22Rv1 (cell line): ENCODE results near the gene MAGI2.

Experiments used
- H3K27ac ChIP-seq: fragments of 450-650 bp; 2 replicates; pipeline ENCODE4 v1.5.1; 2017
- CTCF ChIP-seq: fragments of 450-650 bp; IDR thresholded peaks from 2 replicates; pipeline ENCODE4 v1.5.1; 2017; ENCODE audit warnings: mild to moderate bottlenecking
- ZFX ChIP-seq: fragments of 450-650 bp; IDR thresholded peaks from 2 replicates; pipeline ENCODE4 v1.6.1; 2017; ENCODE audit warnings: antibody characterized with exemption, borderline replicate concordance

MAGI2 gene

GRCh38 chr7:78038465-78039080, 1414.9 kb downstream of the MAGI2 start:
- H3K27ac ChIP-seq: no peak overlapping the region
- no peak for TF ChIP-seq ZFX
- no peak for TF ChIP-seq CTCF

- no peak overlapping the region for H3K27ac ChIP-seq
- no peak for TF ChIP-seq CTCF
- TF ChIP-seq ZFX: no peak
These were observed 1415.9 kb downstream of the MAGI2 start for GRCh38 chr7:78037603-78038002.

- no peak overlapping the region for H3K27ac ChIP-seq
- TF ChIP-seq ZFX (no peak), CTCF (no peak)
These were observed 1420.1 kb downstream of the MAGI2 start for GRCh38 chr7:78033410-78033809.

- no peak for TF ChIP-seq ZFX
- no peak for TF ChIP-seq CTCF
- no peak overlapping the region for H3K27ac ChIP-seq
These were observed 1427.0 kb downstream of the MAGI2 start for GRCh38 chr7:78026492-78026891.

- H3K27ac ChIP-seq: no peak overlapping the region
- TF ChIP-seq CTCF (no peak), ZFX (no peak)
These were observed 1428.9 kb downstream of the MAGI2 start for GRCh38 chr7:78024591-78024990.

DNA sequence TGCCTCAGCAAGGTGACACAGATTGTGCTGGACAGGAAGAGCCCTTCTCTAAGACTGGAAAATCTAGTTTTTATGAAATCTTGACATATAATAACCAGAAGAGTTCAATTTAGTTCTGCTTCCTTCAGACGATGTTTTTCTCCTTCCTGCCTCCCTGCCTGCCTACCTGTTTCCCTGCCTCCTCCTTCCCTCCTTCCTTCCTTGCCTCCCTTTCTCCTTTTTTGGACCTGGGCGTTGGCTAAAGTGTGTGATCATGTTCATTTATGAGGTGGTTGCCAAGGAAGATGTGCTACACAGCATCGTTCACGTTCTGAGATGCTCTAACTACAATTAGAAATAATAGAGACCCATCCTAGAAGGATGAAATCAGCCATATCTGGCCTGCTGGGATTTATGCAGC, 1430.3 kb downstream of the MAGI2 start:
- TF ChIP-seq ZFX (no peak), CTCF (no peak)
- H3K27ac ChIP-seq: no peak overlapping the region

DNA sequence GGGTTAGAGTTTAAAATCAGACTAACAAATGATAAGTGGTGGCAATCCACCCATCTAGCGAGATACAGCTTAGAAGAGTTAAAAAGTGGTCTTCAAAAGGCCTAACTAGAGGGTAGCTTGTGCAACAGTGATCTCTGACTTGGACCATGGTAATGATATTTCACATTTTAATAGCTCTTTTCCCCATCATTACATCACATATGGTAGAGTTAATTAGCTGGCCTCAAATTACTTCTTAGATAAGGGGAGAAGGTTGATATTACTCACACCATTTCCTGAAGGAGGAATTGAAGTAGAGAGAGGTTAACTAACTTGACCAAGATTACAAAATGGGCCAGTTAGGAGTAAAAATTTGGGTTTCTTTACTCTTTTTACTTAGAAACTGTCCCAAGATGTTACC, 1431.3 kb downstream of the MAGI2 start:
- TF ChIP-seq CTCF (no peak), ZFX (no peak)
- no peak overlapping the region for H3K27ac ChIP-seq
